ENCODE data around the gene TMBIM4.
A peak's percentile ranks its signal among the peaks of the same experiment; 100 is the strongest.
"Not testable (repeated sequence)": the region's sequence is repeated elsewhere in the genome, so short reads cannot be mapped to it uniquely, and the experiment has no call there.

The TMBIM4 gene, protein sequence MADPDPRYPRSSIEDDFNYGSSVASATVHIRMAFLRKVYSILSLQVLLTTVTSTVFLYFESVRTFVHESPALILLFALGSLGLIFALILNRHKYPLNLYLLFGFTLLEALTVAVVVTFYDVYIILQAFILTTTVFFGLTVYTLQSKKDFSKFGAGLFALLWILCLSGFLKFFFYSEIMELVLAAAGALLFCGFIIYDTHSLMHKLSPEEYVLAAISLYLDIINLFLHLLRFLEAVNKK

DNA sequence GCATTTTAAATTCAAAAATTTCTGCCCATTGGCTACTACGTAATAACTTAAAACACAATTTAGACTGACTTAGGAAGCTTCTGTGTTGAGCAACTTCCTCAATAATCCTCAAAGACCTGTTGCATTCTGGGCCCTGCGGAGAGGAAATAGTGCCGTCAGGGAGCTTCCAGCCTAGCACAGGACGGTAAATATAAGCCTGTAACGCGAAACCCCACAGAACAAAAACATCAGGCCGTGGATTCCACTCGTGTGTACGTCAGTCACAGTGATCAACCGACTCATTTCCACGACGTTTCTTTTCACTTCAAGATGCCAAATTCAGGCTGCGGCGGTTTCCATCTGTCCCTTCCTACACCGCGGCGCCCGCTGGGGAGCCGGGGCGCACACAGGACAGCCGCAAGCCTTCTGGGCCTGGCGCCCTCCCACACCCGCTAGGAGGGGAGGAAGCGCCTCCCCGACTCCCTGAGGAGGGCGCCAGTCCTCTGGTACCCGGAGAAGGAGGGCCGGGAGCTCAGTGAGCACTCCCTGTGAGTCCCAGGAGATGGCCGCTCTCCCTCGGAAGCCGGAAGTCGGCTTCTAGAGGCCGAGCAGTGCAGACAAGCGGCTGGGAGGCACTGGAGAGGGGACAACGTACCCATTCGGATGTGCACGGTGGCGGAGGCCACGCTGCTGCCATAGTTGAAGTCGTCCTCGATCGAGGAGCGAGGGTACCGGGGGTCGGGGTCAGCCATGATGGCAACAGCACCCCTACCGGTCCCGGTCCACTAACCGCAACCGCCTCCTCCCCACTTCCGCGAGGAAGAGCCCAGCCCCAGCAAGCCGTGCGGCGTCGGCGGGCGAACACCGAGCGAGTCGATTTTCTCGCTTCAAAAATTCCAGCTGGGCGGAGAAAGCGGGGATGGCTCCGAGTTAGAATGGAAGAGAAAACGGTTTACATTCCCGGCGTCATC lies at the start of gene TMBIM4:
Gene TMBIM4, minus strand, starts transcription at position 776 of the 950 bp plus-strand sequence. Its CDS starts 45 bp downstream, at position 731.
- Histone ChIP-seq H3K4me3 (peak within 1 kb of the TSS; percentile 57 to 78 (median 64)), H3K9me3 (replicated peaks in 1 of 11) (peaks cover 36 to 75% (median 52%) of the 10 kb centered on the region in 11 experiments), H3K36me3 (peaks cover 23 to 40% (median 33%) of the 10 kb centered on the region in 11 experiments), H3K4me1 (peaks cover 15 to 53% (median 22%) of the 10 kb centered on the region in 10 experiments), H3K9ac (peak within 1 kb of the TSS; percentile 92 to 99 (median 96)), H3K4me2 (peak within 1 kb of the TSS; percentile 70 to 91 (median 79)), H3K27me3 (no peaks in the 10 kb centered on the region), H3K27ac (peak within 1 kb of the TSS; percentile 96 to 100 (median 99)), H4K20me1 (no peaks in the 10 kb centered on the region)
- TF ChIP-seq Cebpa-rat (IDR thresholded peaks at IDR 0.05): peak; percentile 44 to 99 (median 92); a peak in 21 of 22 replicates

- no peak overlapping the region for H3K4me3 ChIP-seq
- peak overlapping the region in 7 of 11 experiments; percentile 10 to 42 (median 33); a peak in 8 of 22 replicates for H3K9ac ChIP-seq
- peaks cover 0 to 65% (median 0%) of the 10 kb centered on the region in 11 experiments; a peak in 5 of 22 replicates for H3K36me3 ChIP-seq
- peak overlapping the region; percentile 10 to 65 (median 51); a peak in 21 of 22 replicates for H3K4me2 ChIP-seq
- peaks cover 20 to 81% (median 37%) of the 10 kb centered on the region in 11 experiments for H3K9me3 ChIP-seq (replicated peaks in 1 of 11)
- H3K27me3 ChIP-seq: no peaks in the 10 kb centered on the region
- TF ChIP-seq Cebpa-rat (IDR thresholded peaks at IDR 0.05): no peak
- H3K4me1 ChIP-seq: peaks cover 12 to 48% (median 30%) of the 10 kb centered on the region in 10 experiments
- H3K27ac ChIP-seq: peak overlapping the region; percentile 47 to 78 (median 68); a peak in 21 of 22 replicates
- no peaks in the 10 kb centered on the region for H4K20me1 ChIP-seq
These were observed 47.6 kb upstream of the TMBIM4 start for GRCh38 chr12:66217342-66217917.

DNA sequence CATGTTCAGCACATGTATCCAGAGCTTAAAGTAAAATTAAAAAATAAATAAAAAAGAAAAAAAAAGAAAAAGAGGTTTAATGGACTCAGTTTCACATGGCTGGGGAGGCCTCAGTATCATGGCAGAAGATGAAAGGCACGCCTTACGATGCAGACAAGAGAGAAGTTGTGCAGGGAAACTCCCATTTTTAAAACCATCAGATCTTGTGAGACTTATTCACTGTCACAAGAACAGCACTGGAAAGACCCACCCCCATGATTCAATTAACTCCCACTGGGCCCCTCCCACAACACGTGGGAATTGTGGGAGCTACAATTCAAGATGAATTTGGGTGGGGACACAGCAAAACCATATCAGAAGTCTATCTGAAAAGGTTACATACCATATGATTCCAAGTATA lies 43.2 kb upstream of the TMBIM4 start:
- Histone ChIP-seq H3K4me2 (peak overlapping the region in 3 of 11 experiments; percentile 56 to 77 (median 75); a peak in 4 of 22 replicates), H3K4me1 (peaks cover 11 to 72% (median 47%) of the 10 kb centered on the region in 10 experiments), H3K9me3 (replicated peaks in 1 of 11) (peaks cover 0 to 58% (median 12%) of the 10 kb centered on the region in 11 experiments; a peak in 12 of 22 replicates), H3K36me3 (peaks cover 0 to 40% (median 0%) of the 10 kb centered on the region in 11 experiments; a peak in 6 of 22 replicates)
- H4K20me1 ChIP-seq, H3K27me3 ChIP-seq, H3K4me3 ChIP-seq, H3K9ac ChIP-seq, H3K27ac ChIP-seq: not testable (repeated sequence)

DNA sequence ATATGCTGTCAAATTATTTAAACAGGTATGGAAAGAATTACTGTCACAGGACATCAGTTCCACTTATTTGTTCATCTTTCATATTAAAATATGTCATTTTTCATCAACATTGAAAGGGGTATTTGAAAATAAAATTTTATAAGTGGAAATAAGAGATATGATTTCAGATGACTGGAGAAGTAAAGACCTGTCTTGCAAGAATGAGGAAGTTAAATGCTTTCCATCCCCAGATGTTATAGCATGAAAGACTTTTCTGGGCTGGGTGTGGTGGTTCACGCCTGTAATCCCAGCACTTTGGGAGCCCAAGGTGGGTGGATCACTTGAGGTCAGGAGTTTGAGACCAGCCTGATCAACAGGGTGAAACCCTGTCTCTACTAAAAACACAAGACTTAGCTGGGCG lies 41.8 kb upstream of the TMBIM4 start:
- H3K9ac ChIP-seq, H3K4me3 ChIP-seq, H3K27me3 ChIP-seq, H4K20me1 ChIP-seq: not testable (repeated sequence)
- H3K4me2 ChIP-seq: peak overlapping the region in 6 of 11 experiments; percentile 34 to 77 (median 59); a peak in 12 of 22 replicates
- peaks cover 0 to 44% (median 0%) of the 10 kb centered on the region in 11 experiments; a peak in 6 of 22 replicates for H3K36me3 ChIP-seq
- peaks cover 0 to 66% (median 34%) of the 10 kb centered on the region in 10 experiments; a peak in 13 of 20 replicates for H3K4me1 ChIP-seq
- peak overlapping the region in 6 of 11 experiments; percentile 38 to 75 (median 62); a peak in 10 of 22 replicates for H3K27ac ChIP-seq
- H3K9me3 ChIP-seq (replicated peaks in 1 of 11): peaks cover 0 to 60% (median 12%) of the 10 kb centered on the region in 11 experiments; a peak in 12 of 22 replicates

GRCh38 chr12:66210840-66211239 lies 41.0 kb upstream of the TMBIM4 start:
- H3K4me3 ChIP-seq: no peak overlapping the region
- TF ChIP-seq Cebpa-rat (IDR thresholded peaks at IDR 0.05): no peak
- peaks cover 0 to 58% (median 28%) of the 10 kb centered on the region in 10 experiments; a peak in 12 of 20 replicates for H3K4me1 ChIP-seq
- H3K27me3 ChIP-seq: no peaks in the 10 kb centered on the region
- peak overlapping the region in 2 of 11 experiments; percentile 16 to 27; a peak in 3 of 22 replicates for H3K9ac ChIP-seq
- H3K9me3 ChIP-seq (replicated peaks in 1 of 11): peaks cover 0 to 52% (median 12%) of the 10 kb centered on the region in 11 experiments; a peak in 12 of 22 replicates
- H3K4me2 ChIP-seq: peak overlapping the region in 7 of 11 experiments; percentile 22 to 77 (median 56); a peak in 13 of 22 replicates
- H3K36me3 ChIP-seq: peaks cover 0 to 40% (median 0%) of the 10 kb centered on the region in 11 experiments; a peak in 6 of 22 replicates
- H3K27ac ChIP-seq: peak overlapping the region in 8 of 11 experiments; percentile 27 to 75 (median 59); a peak in 15 of 22 replicates
- H4K20me1 ChIP-seq: no peaks in the 10 kb centered on the region

DNA sequence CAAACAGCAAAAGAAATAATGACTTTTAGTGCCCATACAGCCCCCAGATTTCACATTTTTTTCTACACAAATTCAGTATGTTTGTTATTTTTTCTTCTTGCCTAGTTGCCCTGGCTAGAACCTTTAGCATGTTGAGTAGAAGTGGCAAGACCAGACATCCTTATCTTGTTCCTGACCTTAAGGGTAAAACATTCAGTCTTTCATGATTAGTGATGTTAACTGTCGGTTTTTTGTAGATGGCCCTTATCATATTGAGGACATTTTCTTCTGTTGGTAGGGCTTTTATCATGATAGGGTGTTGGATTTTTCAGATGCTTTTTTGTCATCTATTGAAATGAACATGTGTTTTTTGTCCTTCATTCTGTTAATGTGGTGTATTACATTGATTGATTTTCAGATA lies 36.3 kb upstream of the TMBIM4 start:
- Histone ChIP-seq H3K9ac (no peak overlapping the region), H3K27ac (no peak overlapping the region), H3K4me1 (peaks cover 0 to 32% (median 12%) of the 10 kb centered on the region in 10 experiments; a peak in 12 of 20 replicates), H3K27me3 (no peaks in the 10 kb centered on the region), H4K20me1 (no peaks in the 10 kb centered on the region), H3K36me3 (peaks cover 0 to 6% (median 0%) of the 10 kb centered on the region in 11 experiments; a peak in 2 of 22 replicates), H3K4me3 (no peak overlapping the region), H3K4me2 (no peak overlapping the region), H3K9me3 (replicated peaks in 1 of 11) (peaks cover 0 to 11% (median 0%) of the 10 kb centered on the region in 11 experiments; a peak in 4 of 22 replicates)
- TF ChIP-seq Cebpa-rat (IDR thresholded peaks at IDR 0.05): no peak

DNA sequence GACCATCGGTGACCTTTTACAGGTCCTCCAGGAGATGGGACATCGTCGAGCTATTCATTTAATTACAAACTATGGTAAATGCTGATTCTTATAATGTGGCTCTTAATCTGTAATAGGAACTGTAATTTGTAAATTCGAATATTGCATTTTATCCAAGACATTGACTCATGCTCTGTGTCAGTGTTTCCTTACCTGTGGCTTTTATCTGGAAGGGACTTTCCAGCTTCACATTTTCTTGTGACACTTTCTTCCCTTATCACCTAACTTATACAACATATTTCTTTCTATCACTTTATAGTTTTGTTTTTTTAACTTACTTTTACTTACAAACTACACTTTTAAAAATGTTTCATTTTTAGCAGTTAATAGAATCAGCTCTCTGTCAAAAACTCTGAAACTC lies 34.0 kb upstream of the TMBIM4 start:
- Histone ChIP-seq H3K27me3 (no peaks in the 10 kb centered on the region), H3K9ac (no peak overlapping the region), H3K4me3 (no peak overlapping the region), H3K9me3 (replicated peaks in 1 of 11) (peaks cover 0 to 21% (median 5%) of the 10 kb centered on the region in 11 experiments; a peak in 10 of 22 replicates), H3K27ac (no peak overlapping the region), H3K36me3 (peaks cover 0 to 11% (median 0%) of the 10 kb centered on the region in 11 experiments; a peak in 2 of 22 replicates), H3K4me2 (no peak overlapping the region), H3K4me1 (peaks cover 0 to 30% (median 0%) of the 10 kb centered on the region in 10 experiments; a peak in 6 of 20 replicates), H4K20me1 (no peaks in the 10 kb centered on the region)
- no peak for TF ChIP-seq Cebpa-rat (IDR thresholded peaks at IDR 0.05)
